Hematopoietic multipotent progenitor cell treated with erythropoietin and hydrocortisone succinate and interleukin-3 and kit ligand, for 6 days (in vitro differentiated cells): ENCODE results near the gene NOL3.

Experiments used
- DNase-seq: peaks from one replicate; pipeline ENCODE4 v3.0.0-alpha.2; 2015

NOL3 gene

DNA sequence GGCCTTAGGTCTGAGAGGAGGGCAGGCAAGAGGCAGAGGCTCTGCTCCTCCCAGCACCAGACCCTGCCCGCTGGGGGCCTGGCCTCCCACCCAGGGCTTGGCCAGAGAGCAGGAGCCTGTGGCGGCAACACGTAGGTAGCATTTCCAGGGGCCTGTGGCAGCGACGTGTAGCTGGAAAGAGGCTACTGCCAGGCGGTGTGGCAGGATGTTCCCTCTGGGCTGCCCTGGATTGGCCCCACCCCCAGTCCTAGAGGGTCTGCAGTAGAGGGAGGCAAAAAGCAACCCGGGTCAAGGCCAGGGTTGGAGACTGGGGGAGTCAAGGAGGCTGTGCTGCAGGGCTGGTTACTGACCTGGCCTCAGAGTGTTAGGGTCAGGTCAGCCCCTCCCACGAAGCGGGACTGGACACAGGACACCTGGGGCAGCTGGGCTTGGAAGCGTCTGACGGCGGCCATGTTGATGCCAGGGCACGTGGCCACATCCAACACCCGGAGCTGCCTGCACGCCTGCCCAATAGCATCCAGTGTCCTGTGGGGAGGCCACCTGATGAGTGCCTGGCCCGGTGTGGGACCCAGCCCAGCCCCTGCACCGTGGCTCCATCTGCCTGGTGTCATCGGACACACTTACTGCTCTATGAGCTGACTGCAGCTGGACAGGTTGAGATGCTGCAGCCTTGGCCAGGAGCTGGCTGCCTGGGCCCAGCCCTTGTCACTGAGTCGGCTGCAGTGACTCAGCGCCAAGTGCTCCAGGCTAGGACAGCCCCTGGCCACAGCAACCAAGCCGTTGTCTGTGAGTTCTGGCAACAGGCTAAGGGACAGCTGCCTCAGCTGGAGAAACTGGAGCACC lies 37.1 kb downstream of the NOL3 start:
- DNase-seq: peak; percentile 36

DNA sequence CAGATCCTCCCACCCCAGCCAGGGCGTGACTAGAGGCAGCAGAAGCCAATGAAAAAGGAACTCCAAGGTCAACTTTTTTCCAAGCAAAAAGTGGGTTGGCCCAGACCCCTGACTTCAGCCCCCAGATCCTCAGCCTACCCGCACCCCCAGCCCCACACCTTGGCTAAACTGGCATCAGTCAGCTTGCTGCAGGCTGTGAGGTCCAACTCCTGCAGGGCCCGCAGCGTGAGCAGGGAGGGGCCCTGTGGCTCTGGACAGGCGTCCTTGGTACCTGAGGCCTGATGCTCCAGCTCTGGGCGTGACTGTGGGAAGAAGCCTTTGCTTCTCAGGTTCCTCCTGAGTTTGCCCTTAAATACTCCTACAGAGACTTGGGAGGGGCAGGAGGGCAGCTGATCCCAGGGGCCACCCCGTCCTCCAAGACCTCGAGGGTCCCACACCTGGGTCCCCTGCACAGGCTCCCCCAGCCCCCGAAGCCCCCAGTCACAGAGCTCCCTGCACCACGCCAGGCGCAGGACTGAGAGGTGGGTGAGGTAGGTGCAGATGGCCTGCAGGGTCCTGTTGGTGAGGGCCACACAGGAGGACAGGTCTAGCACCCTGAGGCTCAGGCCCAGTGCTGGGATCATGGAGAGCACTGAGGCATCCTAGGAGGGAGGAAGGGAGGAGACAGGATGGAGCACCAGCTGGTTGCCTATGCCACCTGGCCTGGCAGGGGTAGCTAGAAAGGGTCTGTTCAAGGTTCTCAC lies 38.0 kb downstream of the NOL3 start:
- DNase-seq: no peak

DNA sequence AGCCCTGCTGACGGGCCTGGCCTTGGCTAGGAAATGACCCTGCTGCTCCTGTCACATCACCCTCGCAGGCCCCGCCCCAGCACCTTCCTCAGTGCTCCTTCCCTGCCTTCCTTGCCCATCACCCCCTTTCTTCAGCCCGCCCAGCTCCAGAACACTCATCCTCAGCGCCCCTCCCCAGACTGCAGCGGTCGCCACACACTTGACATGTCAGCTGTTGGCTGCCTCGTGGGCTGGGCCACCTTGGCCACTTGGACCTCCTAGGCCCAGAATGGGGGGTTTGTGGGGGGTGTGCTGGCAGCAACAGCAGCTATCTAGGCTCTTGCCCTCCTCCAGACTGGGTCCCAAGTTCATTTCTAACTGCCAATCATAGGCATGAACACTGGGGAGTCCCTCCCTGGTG lies 39.2 kb downstream of the NOL3 start:
- no peak for DNase-seq

DNA sequence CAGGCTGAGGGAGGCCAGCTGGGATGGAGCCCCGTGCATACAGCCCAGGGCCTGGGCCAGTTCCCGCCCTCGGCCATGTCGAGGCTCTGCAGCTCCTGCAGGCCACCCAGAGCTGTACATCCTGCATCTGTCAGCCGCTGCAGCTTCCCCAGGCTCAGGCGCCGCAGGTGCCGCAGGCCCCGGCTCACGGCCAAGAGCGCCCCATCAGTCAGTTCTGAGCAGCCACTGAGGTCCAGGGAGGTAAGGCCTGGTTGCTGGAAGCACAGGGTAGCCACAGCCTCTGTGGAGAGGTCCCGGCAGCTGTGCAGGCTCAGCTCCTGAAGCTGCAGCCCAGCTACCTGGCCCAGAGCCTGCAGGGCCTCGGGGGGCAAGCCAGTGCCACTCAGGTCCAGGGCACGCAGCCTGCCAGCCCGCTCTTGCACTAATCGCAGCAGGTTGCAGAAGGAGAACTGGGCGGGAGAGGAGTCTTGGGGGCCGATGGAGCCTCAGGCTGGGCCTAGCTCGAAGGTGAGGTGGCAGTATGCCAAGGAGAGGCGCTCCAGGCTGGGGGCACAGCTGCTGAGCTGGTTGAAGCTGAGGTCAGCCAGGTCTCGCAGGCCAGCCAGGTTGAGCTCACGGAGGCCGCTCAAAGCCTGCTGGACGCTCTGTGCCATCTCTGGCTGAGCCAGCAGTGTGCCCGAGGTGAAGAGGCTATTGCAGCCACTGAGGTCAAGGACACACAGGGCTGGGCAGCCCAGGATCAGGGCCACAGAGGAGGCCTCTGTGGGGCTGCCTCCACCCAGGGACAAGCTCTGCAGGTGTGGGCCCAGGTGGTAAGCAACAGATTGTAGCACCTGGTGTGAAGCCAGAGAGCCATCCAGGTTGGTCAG lies 40.0 kb downstream of the NOL3 start:
- DNase-seq: no peak

DNA sequence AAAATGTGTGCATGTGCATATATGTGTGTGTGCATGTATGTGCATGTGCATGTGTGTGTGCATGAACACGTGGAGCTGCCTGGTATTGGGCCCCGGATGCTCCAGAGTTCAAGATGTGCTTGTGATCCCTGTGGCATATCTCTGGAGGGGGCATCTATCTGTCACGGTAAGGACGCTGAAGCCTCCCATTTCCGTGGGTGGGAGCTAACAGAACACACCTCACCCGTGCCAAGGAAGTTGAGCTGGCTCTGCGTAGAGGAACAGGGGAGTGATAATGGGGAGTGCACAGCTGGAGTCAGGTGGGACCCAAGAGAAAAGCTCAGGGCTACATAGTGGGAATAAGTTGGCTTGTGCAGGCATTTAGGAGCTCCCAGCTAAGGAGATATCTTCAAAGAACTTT lies 41.3 kb downstream of the NOL3 start:
- DNase-seq: no peak

DNA sequence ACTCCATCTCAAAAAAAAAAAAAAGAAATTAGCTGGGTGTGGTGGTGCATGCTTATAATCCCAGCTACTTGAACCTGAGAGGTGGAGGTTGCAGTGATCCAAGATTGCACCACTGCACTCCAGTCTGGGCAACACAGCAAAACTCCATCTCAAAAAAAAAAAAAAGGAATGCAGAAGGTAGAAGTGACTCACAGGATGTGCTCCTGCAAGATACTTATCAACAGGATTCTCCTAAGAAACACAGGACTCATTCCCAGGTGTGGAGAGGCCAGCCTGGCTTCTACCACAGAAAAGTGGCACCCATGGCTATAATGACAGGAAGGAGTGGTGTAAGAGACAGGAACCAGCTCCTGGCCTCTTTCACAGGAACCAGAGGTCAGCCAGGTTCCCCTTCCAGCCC lies 42.4 kb downstream of the NOL3 start:
- DNase-seq: no peak

DNA sequence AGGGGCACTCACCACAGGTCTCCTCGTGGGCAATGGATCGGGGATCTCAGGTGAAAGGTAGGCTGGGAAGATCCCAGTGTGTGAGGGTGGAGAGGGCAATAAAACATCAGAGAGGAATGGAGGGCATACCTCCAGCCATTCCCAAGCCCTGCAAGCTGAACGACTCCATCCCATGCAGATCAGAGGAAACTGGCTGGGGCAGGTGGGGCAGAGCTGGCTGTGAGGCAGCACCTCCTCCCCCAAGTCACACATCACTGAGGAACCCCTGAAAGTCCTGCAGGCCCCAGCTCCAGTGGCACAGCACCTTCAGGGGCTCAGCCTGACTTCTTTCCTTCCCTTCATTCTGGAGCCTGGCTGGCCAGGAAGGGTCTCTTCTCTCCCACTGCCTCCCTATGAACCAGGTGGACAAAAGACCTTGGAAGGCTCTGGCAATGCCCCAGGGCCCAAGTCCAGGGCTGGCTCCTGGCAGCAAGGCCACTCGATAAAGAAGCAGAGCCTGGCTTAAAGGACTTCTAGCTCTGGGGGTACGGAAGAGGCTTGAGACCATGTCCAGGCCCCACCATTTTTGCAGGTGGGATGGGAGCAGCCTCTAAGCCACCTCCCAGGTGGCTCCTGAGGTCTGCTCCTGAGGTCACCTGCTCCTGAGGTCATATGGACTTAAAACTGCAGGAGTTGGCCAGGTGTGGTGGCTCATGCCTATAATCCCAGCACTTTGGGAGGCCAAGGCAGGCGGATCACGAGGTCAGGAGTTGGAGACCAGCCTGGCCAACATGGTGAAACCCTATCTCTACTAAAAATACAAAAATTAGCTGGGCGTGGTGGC lies 43.1 kb downstream of the NOL3 start:
- no peak for DNase-seq

DNA sequence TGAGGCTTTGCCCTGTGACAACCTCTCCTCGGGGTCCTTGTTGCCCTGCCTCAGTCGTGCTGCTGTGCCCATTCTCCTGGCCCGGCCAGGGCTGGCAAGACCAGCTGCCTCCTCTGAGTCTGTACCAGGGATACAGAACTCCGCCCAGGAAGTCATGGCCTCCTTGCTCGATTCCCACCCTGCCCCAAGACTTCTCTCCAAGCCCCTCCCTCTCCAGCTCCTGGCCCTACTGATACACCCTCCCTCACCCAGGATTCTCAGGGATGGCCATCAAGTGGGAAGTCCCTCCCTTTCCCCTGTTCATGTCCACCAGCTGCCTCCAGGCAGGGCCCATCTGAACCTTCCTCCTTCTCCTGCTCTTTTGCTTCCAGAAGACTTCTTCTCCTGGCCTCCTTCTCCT lies 45.4 kb downstream of the NOL3 start:
- no peak for DNase-seq

DNA sequence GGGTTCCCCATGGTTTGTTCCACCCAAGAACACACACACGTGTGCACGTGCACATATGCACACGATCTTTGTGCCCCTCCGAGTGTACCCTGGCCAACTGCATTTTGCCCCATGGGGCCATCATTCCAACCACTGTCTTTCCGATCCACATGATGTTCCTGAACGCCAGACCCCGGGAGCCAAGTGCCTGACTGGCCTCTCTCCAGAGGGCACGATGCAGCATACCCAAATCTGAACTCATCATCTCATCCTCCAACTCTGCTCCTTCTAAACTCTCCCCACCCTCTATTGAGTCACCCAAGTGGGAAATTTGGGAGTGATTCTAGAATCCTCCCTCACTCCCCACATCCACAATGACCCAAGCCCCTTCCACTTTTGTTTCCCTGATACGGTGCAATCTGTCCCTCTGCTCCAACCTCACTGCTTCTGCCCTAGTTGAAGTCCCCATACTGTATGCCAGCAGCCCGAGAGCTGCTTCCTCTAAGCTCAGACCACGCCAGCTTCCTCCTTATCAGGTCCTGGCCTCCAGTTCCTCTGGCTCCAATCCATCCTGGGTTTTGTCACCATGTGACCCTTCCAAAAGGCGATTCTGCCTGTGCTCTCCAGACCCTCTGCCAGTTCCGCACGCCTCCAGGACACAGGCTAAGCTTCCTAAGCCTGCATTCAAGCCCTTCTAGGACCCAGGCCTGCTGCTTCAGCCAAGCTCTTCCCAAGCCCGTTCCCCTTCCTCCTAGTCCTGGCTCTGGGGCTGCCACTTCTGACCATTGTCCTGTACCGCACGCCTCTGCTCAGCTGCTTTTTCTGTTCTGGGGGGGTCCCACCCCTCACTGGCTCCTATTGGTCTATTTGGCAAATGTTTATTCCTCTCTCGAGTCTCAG lies 46.5 kb downstream of the NOL3 start:
- peak; percentile 94 for DNase-seq

DNA sequence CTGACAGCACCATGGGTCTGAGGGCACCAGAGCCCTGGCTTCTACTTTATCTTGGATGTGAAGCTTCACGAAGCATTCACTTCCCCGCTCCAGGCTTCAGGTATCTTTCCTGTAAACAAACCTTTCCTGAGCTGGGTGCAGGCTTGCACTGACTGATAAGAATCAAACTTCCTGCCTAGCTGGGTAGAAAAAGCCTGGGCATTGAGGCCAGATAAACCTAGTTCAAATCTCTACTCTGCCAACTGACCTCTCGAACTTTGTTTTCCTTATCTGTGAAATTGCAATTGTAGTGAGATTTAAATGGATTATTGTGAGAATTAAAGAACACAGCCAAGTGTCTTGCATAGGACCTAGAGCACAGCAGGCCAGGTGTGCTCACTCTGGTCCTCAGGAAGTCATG lies 53.7 kb downstream of the NOL3 start:
- no peak for DNase-seq
